ENCODE data around the gene GRID2. TPM values are rescaled to one million over a fixed set of nuclear protein-coding genes. Genes with fewer than 3 reads are reported as not detected.

GRID2 gene
- total RNA-seq, 1 experiment from 2014 or later, result 2.2 TPM

- Histone ChIP-seq H3K4me3 (ENCODE audit: low read length) (no peak overlapping the region), H3K9ac (ENCODE audit: low read length) (no peak overlapping the region), H2AFZ (ENCODE audit: low read length) (no peak overlapping the region), H3K4me2 (ENCODE audit: low read length) (no peak overlapping the region), H3K27me3 (ENCODE audit: low read length) (no peaks in the 10 kb centered on the region), H4K20me1 (ENCODE audit: low read length) (no peaks in the 10 kb centered on the region), H3K79me2 (ENCODE audit: low read length) (no peaks in the 10 kb centered on the region), H3F3A (ENCODE audit: low read length, unreplicated experiment) (no peaks in the 10 kb centered on the region), H3K9me3 (ENCODE audit: low read length) (no peaks in the 10 kb centered on the region), H3K27ac (ENCODE audit: low read length) (no peak overlapping the region), H3K36me3 (ENCODE audit: low read depth, low read length) (no peaks in the 10 kb centered on the region), H3K4me1 (ENCODE audit: insufficient read depth, low read length) (no peaks in the 10 kb centered on the region), H3K9me2 (replicated peaks; ENCODE audit: low read length) (no peaks in the 10 kb centered on the region)
- ATAC-seq, result no peak
- DNase-seq, result no peak
- no TSS peak for BruUV-seq (replicated peaks)
- CTCF ChIA-PET, result no interaction called here
- TF ChIP-seq EZH2 (IDR thresholded peaks at IDR 0.05; ENCODE audit: low read length, unreplicated experiment) (no peak), CTCF (conservative IDR thresholded peaks at IDR 0.05; ENCODE audit: low read depth, low read length) (no peak), EZH2phosphoT487 (IDR thresholded peaks at IDR 0.05; ENCODE audit: borderline replicate concordance, low read length) (no peak)
- POLR2A ChIA-PET (ENCODE audit: unreplicated experiment), result no interaction called here
- intact Hi-C loops (cut with micrococcal nuclease), result no loop called here
Measured at GRCh38 chr4:92840880-92841279, 537.1 kb downstream of the GRID2 start.

GRCh38 chr4:92843784-92844183 is 540.0 kb downstream of the GRID2 start:
- intact Hi-C loops (cut with micrococcal nuclease), result no loop called here
- BruUV-seq (replicated peaks), result no TSS peak

GRCh38 chr4:92847026-92847425 is 543.3 kb downstream of the GRID2 start:
- H3K4me1 ChIP-seq (ENCODE audit: insufficient read depth, low read length), result no peaks in the 10 kb centered on the region
- ATAC-seq (no peak), DNase-seq (no peak)
- TF ChIP-seq EZH2phosphoT487 (IDR thresholded peaks at IDR 0.05; ENCODE audit: borderline replicate concordance, low read length) (no peak), CTCF (conservative IDR thresholded peaks at IDR 0.05; ENCODE audit: low read depth, low read length) (no peak), EZH2 (IDR thresholded peaks at IDR 0.05; ENCODE audit: low read length, unreplicated experiment) (no peak)
- ChIA-PET CTCF (no interaction called here), POLR2A (ENCODE audit: unreplicated experiment) (no interaction called here)
- BruUV-seq (replicated peaks), result no TSS peak
- no peaks in the 10 kb centered on the region for H3K9me2 ChIP-seq (replicated peaks; ENCODE audit: low read length)
- no peaks in the 10 kb centered on the region for H3K27me3 ChIP-seq (ENCODE audit: low read length)
- no peak overlapping the region for H3K27ac ChIP-seq (ENCODE audit: low read length)
- no peaks in the 10 kb centered on the region for H4K20me1 ChIP-seq (ENCODE audit: low read length)
- no peaks in the 10 kb centered on the region for H3K36me3 ChIP-seq (ENCODE audit: low read depth, low read length)
- no peak overlapping the region for H3K4me2 ChIP-seq (ENCODE audit: low read length)
- intact Hi-C loops (cut with micrococcal nuclease), result no loop called here
- no peaks in the 10 kb centered on the region for H3F3A ChIP-seq (ENCODE audit: low read length, unreplicated experiment)
- H3K9ac ChIP-seq (ENCODE audit: low read length), result no peak overlapping the region
- no peak overlapping the region for H3K4me3 ChIP-seq (ENCODE audit: low read length)
- H3K79me2 ChIP-seq (ENCODE audit: low read length), result no peaks in the 10 kb centered on the region
- H2AFZ ChIP-seq (ENCODE audit: low read length), result no peak overlapping the region
- no peaks in the 10 kb centered on the region for H3K9me3 ChIP-seq (ENCODE audit: low read length)

More at GRCh38 chr4:92843784-92844183, 540.0 kb downstream of the GRID2 start:
- Histone ChIP-seq H3K36me3 (ENCODE audit: low read depth, low read length) (no peaks in the 10 kb centered on the region), H3K27me3 (ENCODE audit: low read length) (no peaks in the 10 kb centered on the region), H4K20me1 (ENCODE audit: low read length) (no peaks in the 10 kb centered on the region), H3K4me1 (ENCODE audit: insufficient read depth, low read length) (no peaks in the 10 kb centered on the region), H3K9ac (ENCODE audit: low read length) (no peak overlapping the region), H3K27ac (ENCODE audit: low read length) (no peak overlapping the region), H3K9me3 (ENCODE audit: low read length) (no peaks in the 10 kb centered on the region), H3K4me2 (ENCODE audit: low read length) (no peak overlapping the region), H3K4me3 (ENCODE audit: low read length) (no peak overlapping the region), H3K79me2 (ENCODE audit: low read length) (no peaks in the 10 kb centered on the region), H3F3A (ENCODE audit: low read length, unreplicated experiment) (no peaks in the 10 kb centered on the region), H2AFZ (ENCODE audit: low read length) (no peak overlapping the region), H3K9me2 (replicated peaks; ENCODE audit: low read length) (no peaks in the 10 kb centered on the region)
- no peak for DNase-seq
- CTCF ChIA-PET, result no interaction called here
- TF ChIP-seq CTCF (conservative IDR thresholded peaks at IDR 0.05; ENCODE audit: low read depth, low read length), result no peak
- no peak for TF ChIP-seq EZH2phosphoT487 (IDR thresholded peaks at IDR 0.05; ENCODE audit: borderline replicate concordance, low read length)
- TF ChIP-seq EZH2 (IDR thresholded peaks at IDR 0.05; ENCODE audit: low read length, unreplicated experiment), result no peak
- no peak for ATAC-seq
- POLR2A ChIA-PET (ENCODE audit: unreplicated experiment), result no interaction called here
